Activated CD8-positive, alpha-beta T cell treated with anti-CD3 and anti-CD28 coated beads for 36 hours (primary cell): Measurements from ENCODE around the gene LRRC8E. TPM values are rescaled to one million over a fixed set of nuclear protein-coding genes. Genes with fewer than 3 reads are reported as not detected.
"Not testable (repeated sequence)": the region's sequence is repeated elsewhere in the genome, so short reads cannot be mapped to it uniquely, and the experiment has no call there.

ENCODE experiments used
- ATAC-seq: fragments of 200-7000 bp; cut with Tn5 transposase; one replicate; pipeline ENCODE4 v1.10.0; 2021; ENCODE audit warnings: mild to moderate bottlenecking, moderate library complexity
- CTCF ChIA-PET: fragments of 350-600 bp; sonication (Branson Sonifier 250); formaldehyde crosslinking; loops from one replicate; lab custom pipeline; 2021; ENCODE audit warnings: antibody characterized with exemption; lab: Charles Lee
- POLR2A ChIA-PET: fragments of 350-600 bp; sonication (Branson Sonifier 250); formaldehyde crosslinking; loops from one replicate; lab custom pipeline; 2021; ENCODE audit warnings: antibody characterized with exemption; lab: Charles Lee
- DNase-seq: peaks from one replicate; pipeline ENCODE4 v3.0.0-alpha.2; 2020
- H3K27ac Mint-ChIP-seq: one replicate; pipeline ENCODE4 v1.8.0; 2021; ENCODE audit warnings: mild to moderate bottlenecking, mixed read lengths
- H3K27me3 Mint-ChIP-seq: one replicate; pipeline ENCODE4 v1.8.0; 2021; ENCODE audit warnings: mixed read lengths
- H3K36me3 Mint-ChIP-seq: one replicate; pipeline ENCODE4 v1.8.0; 2021; ENCODE audit warnings: low read depth, mixed read lengths
- H3K4me1 Mint-ChIP-seq: one replicate; pipeline ENCODE4 v1.8.0; 2021; ENCODE audit warnings: low read depth, mixed read lengths
- H3K4me3 Mint-ChIP-seq: one replicate; pipeline ENCODE4 v1.8.0; 2021; ENCODE audit warnings: mild to moderate bottlenecking, moderate library complexity, mixed read lengths
- H3K9me3 Mint-ChIP-seq: one replicate; pipeline ENCODE4 v1.8.0; 2021; ENCODE audit warnings: mixed read lengths
- intact Hi-C: fragments of 100-400 bp; cut with micrococcal nuclease; formaldehyde crosslinking; loops from one replicate; pipeline ENCODE4 v1.10.0; 2022
- total RNA-seq, 2 experiments: library from RNA; stranded (reverse); gene quantifications; one replicate each; pipeline ENCODE4 v1.2.3, GENCODE V29; 2021
- TF ChIP-seq, protein P1 (sequence below): fragments of 200-600 bp; IDR thresholded peaks from one replicate; pipeline ENCODE4 v1.8.0; 2022; ENCODE audit warnings: antibody characterized with exemption, mild to moderate bottlenecking

LRRC8E gene
- total RNA-seq, 2 experiments from 2014 or later, result not detected

- TF ChIP-seq, protein P1, sequence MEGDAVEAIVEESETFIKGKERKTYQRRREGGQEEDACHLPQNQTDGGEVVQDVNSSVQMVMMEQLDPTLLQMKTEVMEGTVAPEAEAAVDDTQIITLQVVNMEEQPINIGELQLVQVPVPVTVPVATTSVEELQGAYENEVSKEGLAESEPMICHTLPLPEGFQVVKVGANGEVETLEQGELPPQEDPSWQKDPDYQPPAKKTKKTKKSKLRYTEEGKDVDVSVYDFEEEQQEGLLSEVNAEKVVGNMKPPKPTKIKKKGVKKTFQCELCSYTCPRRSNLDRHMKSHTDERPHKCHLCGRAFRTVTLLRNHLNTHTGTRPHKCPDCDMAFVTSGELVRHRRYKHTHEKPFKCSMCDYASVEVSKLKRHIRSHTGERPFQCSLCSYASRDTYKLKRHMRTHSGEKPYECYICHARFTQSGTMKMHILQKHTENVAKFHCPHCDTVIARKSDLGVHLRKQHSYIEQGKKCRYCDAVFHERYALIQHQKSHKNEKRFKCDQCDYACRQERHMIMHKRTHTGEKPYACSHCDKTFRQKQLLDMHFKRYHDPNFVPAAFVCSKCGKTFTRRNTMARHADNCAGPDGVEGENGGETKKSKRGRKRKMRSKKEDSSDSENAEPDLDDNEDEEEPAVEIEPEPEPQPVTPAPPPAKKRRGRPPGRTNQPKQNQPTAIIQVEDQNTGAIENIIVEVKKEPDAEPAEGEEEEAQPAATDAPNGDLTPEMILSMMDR, result no peak
- Mint-ChIP-seq H3K27me3 (peaks cover 12% of the 10 kb centered on the region), H3K9me3 (no peaks in the 10 kb centered on the region), H3K27ac (no peak overlapping the region), H3K36me3 (no peaks in the 10 kb centered on the region), H3K4me3 (no peak overlapping the region), H3K4me1 (peaks cover 8% of the 10 kb centered on the region)
- ChIA-PET POLR2A (interaction anchor here (0.5 to 0.9 kb wide), 3 partner anchors 15 to 70 kb away, joined by 3 read pairs; no protein-coding TSS in a partner anchor), CTCF (interaction anchor here (1.0 to 2.5 kb wide), 3 partner anchors 11 to 71 kb away, joined by 3 to 8 read pairs (median 3); no protein-coding TSS in a partner anchor)
- ATAC-seq, result no peak
- intact Hi-C loops, result loop anchor here (10.0 kb wide), 1 partner anchor 67 kb away; the partner anchor contains the start of genes CTXN1 and SNAPC2
- DNase-seq, result no peak
Measured at GRCh38 chr19:7857727-7858108, 30.6 kb upstream of the LRRC8E start.

DNA sequence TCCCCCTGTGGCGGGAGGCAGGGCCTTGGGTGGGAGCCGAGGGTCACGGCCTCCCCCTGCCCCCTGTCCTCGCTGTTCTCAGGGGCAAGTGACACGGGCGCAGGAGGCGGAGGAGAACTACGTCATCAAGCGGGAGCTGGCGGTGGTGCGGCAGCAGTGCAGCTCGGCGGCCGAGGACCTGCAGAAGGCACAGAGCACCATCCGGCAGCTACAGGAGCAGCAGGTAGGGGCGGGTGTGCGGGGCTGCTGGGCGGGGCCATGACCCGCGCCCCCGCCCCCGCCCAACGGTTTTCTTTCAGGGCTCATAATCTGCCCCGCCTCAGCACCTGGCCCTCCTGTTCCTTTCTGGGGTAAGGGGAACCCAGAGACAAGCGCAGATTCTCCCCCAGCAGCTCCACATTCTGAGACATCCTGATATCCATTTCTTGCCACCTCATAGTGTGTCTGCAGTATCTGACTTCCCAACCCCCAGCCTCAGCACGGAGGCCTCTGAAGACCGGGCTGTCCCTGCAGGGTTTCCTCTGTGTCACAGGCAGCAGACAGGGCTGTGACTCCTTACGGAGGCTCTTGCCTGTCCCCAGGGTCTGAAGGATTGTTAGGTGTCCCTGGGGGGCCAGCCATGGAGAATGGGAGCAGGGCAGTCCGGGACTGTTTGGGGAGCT, 30.1 kb upstream of the LRRC8E start:
- no peak overlapping the region for H3K4me3 Mint-ChIP-seq
- no peak overlapping the region for H3K27ac Mint-ChIP-seq
- H3K9me3 Mint-ChIP-seq, result no peaks in the 10 kb centered on the region
- intact Hi-C loops, result loop anchor here (10.0 kb wide), 1 partner anchor 67 kb away; the partner anchor contains the start of genes CTXN1 and SNAPC2
- no peak for ATAC-seq
- TF ChIP-seq, protein P1, result no peak
- H3K36me3 Mint-ChIP-seq, result no peaks in the 10 kb centered on the region
- peak; percentile 36 for DNase-seq
- CTCF ChIA-PET, result interaction anchor here (1.0 to 2.5 kb wide), 3 partner anchors 11 to 71 kb away, joined by 3 to 8 read pairs (median 3); no protein-coding TSS in a partner anchor
- POLR2A ChIA-PET, result interaction anchor here (0.7 to 0.9 kb wide), 2 partner anchors 14 to 54 kb away, joined by 3 read pairs; no protein-coding TSS in a partner anchor
- peaks cover 12% of the 10 kb centered on the region for H3K27me3 Mint-ChIP-seq
- H3K4me1 Mint-ChIP-seq, result peaks cover 4% of the 10 kb centered on the region

DNA sequence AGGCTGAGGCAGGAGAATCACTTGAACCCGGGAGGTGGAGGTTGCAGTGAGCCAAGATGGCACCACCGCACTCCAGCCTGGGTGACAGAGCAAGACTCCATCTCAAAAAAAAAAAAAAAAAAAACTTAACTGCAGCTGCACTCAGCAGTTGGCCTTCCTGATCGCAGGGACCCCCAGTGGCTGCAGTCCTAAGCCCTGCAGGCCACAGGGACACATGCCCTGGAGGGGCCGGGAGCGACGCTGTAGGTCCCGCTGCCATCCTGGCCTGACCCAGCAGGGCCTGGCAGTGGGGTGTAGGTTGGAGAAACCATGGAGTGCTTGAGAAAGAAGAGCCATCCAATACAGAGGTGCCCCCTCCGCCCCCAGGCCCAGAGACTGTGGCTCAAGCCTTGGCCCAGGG, 29.2 kb upstream of the LRRC8E start:
- POLR2A ChIA-PET, ATAC-seq, H3K36me3 Mint-ChIP-seq, H3K9me3 Mint-ChIP-seq, H3K4me3 Mint-ChIP-seq, H3K27ac Mint-ChIP-seq, H3K4me1 Mint-ChIP-seq, DNase-seq: not testable (repeated sequence)
- peaks cover 19% of the 10 kb centered on the region for H3K27me3 Mint-ChIP-seq
- intact Hi-C loops, result loop anchor here (10.0 kb wide), 1 partner anchor 66 kb away; the partner anchor contains the start of genes CTXN1 and SNAPC2
- CTCF ChIA-PET, result interaction anchor here (2.5 kb wide), 1 partner anchor 10 kb away, joined by 8 read pairs; no protein-coding TSS in a partner anchor

DNA sequence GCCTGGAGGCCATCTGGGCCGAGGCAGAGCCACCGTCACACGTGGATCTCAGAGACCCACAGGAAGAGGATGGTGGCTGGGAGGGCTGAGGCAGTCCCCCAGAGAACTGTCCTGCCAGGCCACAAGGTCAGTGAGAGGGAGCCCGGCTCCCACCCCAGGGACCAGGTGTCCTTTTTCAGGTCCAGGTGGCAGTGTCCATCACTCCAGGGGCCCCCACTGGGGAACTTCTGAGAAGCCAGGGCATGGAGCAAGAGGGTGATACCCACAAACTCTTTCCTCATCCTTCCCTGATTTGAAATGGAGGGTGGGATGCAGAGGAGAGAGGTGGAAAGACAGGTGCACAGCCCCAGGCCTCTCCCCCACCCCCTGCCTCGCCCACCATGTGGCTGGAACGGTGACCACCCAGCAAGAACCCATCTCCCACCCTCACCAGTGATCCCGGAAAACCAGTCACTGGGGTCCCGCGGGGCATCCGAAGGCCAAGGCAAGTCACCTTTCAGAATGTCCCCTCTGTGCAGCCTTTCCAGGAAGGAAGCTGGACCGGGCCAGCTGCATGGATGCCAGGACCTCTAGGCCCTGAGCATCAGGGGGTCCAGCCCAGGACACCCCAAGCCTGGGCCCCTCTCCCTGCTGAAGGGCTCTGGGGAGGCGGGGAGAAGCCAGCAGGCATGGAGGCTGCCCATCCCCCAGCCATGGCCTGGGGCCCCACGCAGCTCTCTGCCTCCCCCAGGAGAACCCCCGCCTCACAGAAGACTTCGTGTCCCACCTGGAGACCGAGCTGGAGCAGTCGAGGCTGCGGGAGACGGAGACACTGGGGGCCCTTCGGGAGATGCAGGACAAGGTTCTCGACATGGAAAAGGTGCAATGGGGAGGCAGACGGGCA, 28.2 kb upstream of the LRRC8E start:
- H3K36me3 Mint-ChIP-seq, result no peaks in the 10 kb centered on the region

More for the DNA sequence above, 28.2 kb upstream of the LRRC8E start:
- Mint-ChIP-seq H3K4me3 (no peak overlapping the region), H3K27me3 (peaks cover 24% of the 10 kb centered on the region), H3K27ac (no peak overlapping the region), H3K9me3 (no peaks in the 10 kb centered on the region), H3K4me1 (peaks cover 5% of the 10 kb centered on the region)
- ATAC-seq, result no peak
- ChIA-PET POLR2A (interaction anchor here (1.6 kb wide), 1 partner anchor 31 kb away, joined by 4 read pairs; no protein-coding TSS in a partner anchor), CTCF (interaction anchor here (1.4 to 2.3 kb wide), 2 partner anchors 7 to 9 kb away, joined by 4 to 22 read pairs; no protein-coding TSS in a partner anchor)
- TF ChIP-seq, protein P1, result no peak
- intact Hi-C loops, result loop anchor here (10.0 kb wide), 1 partner anchor 65 kb away; the partner anchor contains the start of genes CTXN1 and SNAPC2
- DNase-seq, result no peak
